H9 (cell line): ENCODE data around the gene LHFPL2. TPM values are rescaled to one million over a fixed set of nuclear protein-coding genes. Genes with fewer than 3 reads are reported as not detected.
A peak's percentile ranks its signal among the peaks of the same experiment; 100 is the strongest.

ENCODE experiments used
- DNase-seq: peaks from one replicate; pipeline ENCODE4 v3.0.0-alpha.2; 2017
- H2AFZ ChIP-seq: one replicate; pipeline ENCODE4 v1.6.1; 2013; ENCODE audit warnings: mild to moderate bottlenecking, low read length, control low read depth, moderate library complexity
- H2AK5ac ChIP-seq: 2 replicates; pipeline ENCODE4 v1.6.1; 2013; ENCODE audit warnings: low read length, control low read depth, mixed read lengths; ENCODE audit not compliant: insufficient read length
- H2BK120ac ChIP-seq: one replicate; pipeline ENCODE4 v1.6.1; 2013; ENCODE audit warnings: low read depth, mild to moderate bottlenecking, low read length, control low read depth, inconsistent platforms; ENCODE audit not compliant: poor library complexity, severe bottlenecking
- H2BK12ac ChIP-seq: 2 replicates; pipeline ENCODE4 v1.6.1; 2013; ENCODE audit warnings: low read length, control low read depth, mixed read lengths, low read depth; ENCODE audit not compliant: insufficient read length
- H2BK15ac ChIP-seq: 2 replicates; pipeline ENCODE4 v1.6.1; 2013; ENCODE audit warnings: low read depth, low read length, control low read depth
- H2BK20ac ChIP-seq: one replicate; pipeline ENCODE4 v1.6.1; 2013; ENCODE audit warnings: low read depth, mild to moderate bottlenecking, low read length, control low read depth, inconsistent platforms; ENCODE audit not compliant: poor library complexity, severe bottlenecking
- H2BK5ac ChIP-seq: 2 replicates; pipeline ENCODE4 v1.6.1; 2013; ENCODE audit warnings: low read length, control low read depth, mixed read lengths; ENCODE audit not compliant: insufficient read length
- H3K14ac ChIP-seq: 2 replicates; pipeline ENCODE4 v1.6.1; 2013; ENCODE audit warnings: low read length, control low read depth; ENCODE audit not compliant: insufficient read depth
- H3K18ac ChIP-seq: 2 replicates; pipeline ENCODE4 v1.6.1; 2013; ENCODE audit warnings: low read depth, mild to moderate bottlenecking, mixed read lengths, low read length, control low read depth; ENCODE audit not compliant: insufficient read length
- H3K23ac ChIP-seq: 2 replicates; pipeline ENCODE4 v1.6.1; 2013; ENCODE audit warnings: low read length, control low read depth, mixed read lengths, low read depth; ENCODE audit not compliant: insufficient read length
- H3K23me2 ChIP-seq: 2 replicates; pipeline ENCODE4 v1.6.1; 2013; ENCODE audit warnings: low read depth, mild to moderate bottlenecking, mixed read lengths, low read length, control low read depth; ENCODE audit not compliant: insufficient read length, poor library complexity, severe bottlenecking
- H3K27ac ChIP-seq: 2 replicates; pipeline ENCODE4 v1.5.1; 2013; ENCODE audit warnings: low read length, control low read depth, mixed read lengths, low read depth; ENCODE audit not compliant: insufficient read length
- H3K27me3 ChIP-seq: 2 replicates; pipeline ENCODE4 v1.6.1; 2013; ENCODE audit warnings: low read length, control low read depth, inconsistent platforms; ENCODE audit not compliant: insufficient read depth
- H3K4ac ChIP-seq: 2 replicates; pipeline ENCODE4 v1.6.1; 2013; ENCODE audit warnings: low read depth, mild to moderate bottlenecking, control low read depth, inconsistent platforms, low read length, moderate library complexity
- H3K4me1 ChIP-seq: 2 replicates; pipeline ENCODE4 v1.6.1; 2013; ENCODE audit warnings: low read length, control low read depth, inconsistent platforms; ENCODE audit not compliant: insufficient read depth
- H3K4me2 ChIP-seq: 2 replicates; pipeline ENCODE4 v1.6.1; 2013; ENCODE audit warnings: low read length, control low read depth, mixed read lengths; ENCODE audit not compliant: insufficient read length, insufficient read depth
- H3K56ac ChIP-seq: 2 replicates; pipeline ENCODE4 v1.6.1; 2013; ENCODE audit warnings: low read depth, mild to moderate bottlenecking, mixed read lengths, low read length, control low read depth; ENCODE audit not compliant: insufficient read length
- H3K79me1 ChIP-seq: 2 replicates; pipeline ENCODE4 v1.6.1; 2013; ENCODE audit warnings: low read depth, mild to moderate bottlenecking, moderate library complexity, low read length, control low read depth, inconsistent platforms; ENCODE audit not compliant: insufficient read depth, poor library complexity, severe bottlenecking
- H3K79me2 ChIP-seq: 2 replicates; pipeline ENCODE4 v1.6.1; 2013; ENCODE audit warnings: low read length, control low read depth, inconsistent platforms; ENCODE audit not compliant: insufficient read depth
- H3K9ac ChIP-seq: 2 replicates; pipeline ENCODE4 v1.6.1; 2013; ENCODE audit warnings: low read length, control low read depth, mixed read lengths; ENCODE audit not compliant: insufficient read length; ENCODE audit errors: extremely low read depth
- H3K9me3 ChIP-seq: one replicate; pipeline ENCODE4 v1.6.1; 2013; ENCODE audit warnings: low read depth, low read length, inconsistent platforms; ENCODE audit not compliant: control insufficient read depth
- H3T11ph ChIP-seq: one replicate; pipeline ENCODE4 v1.6.1; 2013; ENCODE audit warnings: mild to moderate bottlenecking, low read length, control low read depth, inconsistent platforms
- H4K20me1 ChIP-seq: one replicate; pipeline ENCODE4 v1.6.1; 2013; ENCODE audit not compliant: control insufficient read depth, insufficient read length, insufficient read depth
- H4K5ac ChIP-seq: 2 replicates; pipeline ENCODE4 v1.6.1; 2013; ENCODE audit warnings: low read depth, mild to moderate bottlenecking, mixed read lengths, low read length, control low read depth; ENCODE audit not compliant: insufficient read length
- H4K8ac ChIP-seq: replicated peaks from 2 replicates; pipeline ENCODE4 v1.6.1; 2013; ENCODE audit warnings: low read length, control low read depth, mixed read lengths, low read depth; ENCODE audit not compliant: insufficient read length
- H4K91ac ChIP-seq: 2 replicates; pipeline ENCODE4 v1.6.1; 2013; ENCODE audit warnings: low read depth, mild to moderate bottlenecking, moderate library complexity, mixed read lengths, low read length, control low read depth; ENCODE audit not compliant: insufficient read length
- H3K27ac Mint-ChIP-seq, 3 experiments: 2 replicates in 2 of 3; 3 replicates in 1 of 3; pipeline ENCODE4 v1.8.0; 2020 to 2021; ENCODE audit warnings: mixed read lengths in 3 of 3, mild to moderate bottlenecking in 1 of 3, moderate library complexity in 1 of 3
- H3K27me3 Mint-ChIP-seq: 2 replicates; pipeline ENCODE4 v1.8.0; 2021; ENCODE audit warnings: low read depth, mild to moderate bottlenecking, moderate library complexity, mixed read lengths
- H3K36me3 Mint-ChIP-seq, 3 experiments: 2 replicates in 2 of 3; 3 replicates in 1 of 3; pipeline ENCODE4 v1.8.0; 2020 to 2021; ENCODE audit warnings: low read depth in 3 of 3, mixed read lengths in 3 of 3; ENCODE audit not compliant: insufficient read depth in 1 of 3
- H3K4me1 Mint-ChIP-seq, 2 experiments: 2 replicates each; pipeline ENCODE4 v1.8.0; 2020; ENCODE audit warnings: mixed read lengths in 2 of 2
- H3K4me3 Mint-ChIP-seq, 2 experiments: 2 replicates in 1 of 2; 3 replicates in 1 of 2; pipeline ENCODE4 v1.8.0; 2020 to 2021; ENCODE audit warnings: mild to moderate bottlenecking in 2 of 2, mixed read lengths in 2 of 2, moderate library complexity in 1 of 2
- H3K9me3 Mint-ChIP-seq, 2 experiments: 2 replicates in 1 of 2; 3 replicates in 1 of 2; pipeline ENCODE4 v1.8.0; 2020; ENCODE audit warnings: mild to moderate bottlenecking in 2 of 2, mixed read lengths in 2 of 2, moderate library complexity in 1 of 2
- CTCF ChIP-seq: fragments of 200-600 bp; sonication (generic); conservative IDR thresholded peaks from 3 replicates; pipeline ENCODE4 v1.8.0; 2021; ENCODE audit warnings: antibody characterized with exemption, mild to moderate bottlenecking
- WGBS: extraction: QIAGEN DNeasy Blood & Tissue Kit; methylation state at CpG from one replicate; pipeline ENCODE4 v1.1.7; 2013; ENCODE audit warnings: missing lambda C conversion rate, low lambda C conversion rate, mixed read lengths; ENCODE audit not compliant: insufficient read length; ENCODE audit errors: extremely low coverage; 5-methylcytosine and 5-hydroxymethylcytosine counted together
- total RNA-seq: library from RNA; stranded (reverse); gene quantifications from 2 replicates; pipeline ENCODE4 v1.2.1, GENCODE V29; 2021

Gene LHFPL2
- total RNA-seq, 1 experiment from 2014 or later = 26.3 TPM

GRCh38 chr5:78612227-78613150 is 36.1 kb downstream of the LHFPL2 start:
- Histone ChIP-seq H3K4me1 (peaks cover 8% of the 10 kb centered on the region; the same call in 1 of the 2 replicates), H3K23ac (no peak overlapping the region), H3K14ac (no peak overlapping the region), H3K4ac (no peak overlapping the region), H2BK12ac (no peak overlapping the region), H3K23me2 (no peaks in the 10 kb centered on the region), H2BK20ac (no peak overlapping the region), H4K5ac (no peak overlapping the region), H3K56ac (no peak overlapping the region), H2BK120ac (no peak overlapping the region), H4K20me1 (no peaks in the 10 kb centered on the region), H3K79me1 (no peaks in the 10 kb centered on the region), H2BK15ac (no peak overlapping the region), H3K79me2 (0 out of 2 replicates have a peak, but pooled peaks cover under 1% of the 10 kb centered on the region), H3K27me3 (no peaks in the 10 kb centered on the region), H4K8ac (no peak overlapping the region), H3K18ac (no peak overlapping the region), H3K27ac (no peak overlapping the region), H3T11ph (no peak overlapping the region), H3K9ac (no peak overlapping the region), H2AK5ac (no peak overlapping the region), H4K91ac (no peak overlapping the region), H3K4me2 (no peak overlapping the region), H2AFZ (no peak overlapping the region), H2BK5ac (no peak overlapping the region), H3K9me3 (no peaks in the 10 kb centered on the region)
- Mint-ChIP-seq H3K27me3 (no peaks in the 10 kb centered on the region), H3K4me3 (no peak overlapping the region; a peak in 1 of 5 replicates), H3K4me1 (peaks cover 24 to 33% of the 10 kb centered on the region in 2 experiments), H3K9me3 (no peaks in the 10 kb centered on the region), H3K36me3 (peaks cover 23 to 26% (median 26%) of the 10 kb centered on the region in 3 experiments), H3K27ac (peak overlapping the region; percentile 48 to 85 (median 61); a peak in 4 of 7 replicates)
- TF ChIP-seq CTCF = no peak
- WGBS = no CpG with 5 or more reads among the region's 3 CpGs
- DNase-seq = no peak
